Panc1 (cell line): ENCODE data around the gene RIOK1.

Experiments
- TF ChIP-seq, protein P1 (sequence below), 2 experiments: IDR thresholded peaks; 2 replicates each; pipeline ENCODE4 v1.6.1; 2011 to 2012; ENCODE audit warnings: low read depth in 2 of 2, control low read depth in 1 of 2, low read length in 1 of 2, mild to moderate bottlenecking in 1 of 2, moderate library complexity in 1 of 2; ENCODE audit not compliant: insufficient read depth in 1 of 2
- TF ChIP-seq, protein P2 (sequence below): fragments of 450-650 bp; IDR thresholded peaks from 2 replicates; pipeline ENCODE4 v1.5.1; 2017; ENCODE audit warnings: mild to moderate bottlenecking

GRCh38 chr6:7451326-7451725 lies 61.7 kb downstream of the RIOK1 start:
- TF ChIP-seq, protein P1, sequence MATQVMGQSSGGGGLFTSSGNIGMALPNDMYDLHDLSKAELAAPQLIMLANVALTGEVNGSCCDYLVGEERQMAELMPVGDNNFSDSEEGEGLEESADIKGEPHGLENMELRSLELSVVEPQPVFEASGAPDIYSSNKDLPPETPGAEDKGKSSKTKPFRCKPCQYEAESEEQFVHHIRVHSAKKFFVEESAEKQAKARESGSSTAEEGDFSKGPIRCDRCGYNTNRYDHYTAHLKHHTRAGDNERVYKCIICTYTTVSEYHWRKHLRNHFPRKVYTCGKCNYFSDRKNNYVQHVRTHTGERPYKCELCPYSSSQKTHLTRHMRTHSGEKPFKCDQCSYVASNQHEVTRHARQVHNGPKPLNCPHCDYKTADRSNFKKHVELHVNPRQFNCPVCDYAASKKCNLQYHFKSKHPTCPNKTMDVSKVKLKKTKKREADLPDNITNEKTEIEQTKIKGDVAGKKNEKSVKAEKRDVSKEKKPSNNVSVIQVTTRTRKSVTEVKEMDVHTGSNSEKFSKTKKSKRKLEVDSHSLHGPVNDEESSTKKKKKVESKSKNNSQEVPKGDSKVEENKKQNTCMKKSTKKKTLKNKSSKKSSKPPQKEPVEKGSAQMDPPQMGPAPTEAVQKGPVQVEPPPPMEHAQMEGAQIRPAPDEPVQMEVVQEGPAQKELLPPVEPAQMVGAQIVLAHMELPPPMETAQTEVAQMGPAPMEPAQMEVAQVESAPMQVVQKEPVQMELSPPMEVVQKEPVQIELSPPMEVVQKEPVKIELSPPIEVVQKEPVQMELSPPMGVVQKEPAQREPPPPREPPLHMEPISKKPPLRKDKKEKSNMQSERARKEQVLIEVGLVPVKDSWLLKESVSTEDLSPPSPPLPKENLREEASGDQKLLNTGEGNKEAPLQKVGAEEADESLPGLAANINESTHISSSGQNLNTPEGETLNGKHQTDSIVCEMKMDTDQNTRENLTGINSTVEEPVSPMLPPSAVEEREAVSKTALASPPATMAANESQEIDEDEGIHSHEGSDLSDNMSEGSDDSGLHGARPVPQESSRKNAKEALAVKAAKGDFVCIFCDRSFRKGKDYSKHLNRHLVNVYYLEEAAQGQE (IDR thresholded peaks at IDR 0.05; ENCODE audit: insufficient read depth in 1 of 2, low read depth in 2 of 2, low read length in 1 of 2): no peak
- TF ChIP-seq, protein P2, sequence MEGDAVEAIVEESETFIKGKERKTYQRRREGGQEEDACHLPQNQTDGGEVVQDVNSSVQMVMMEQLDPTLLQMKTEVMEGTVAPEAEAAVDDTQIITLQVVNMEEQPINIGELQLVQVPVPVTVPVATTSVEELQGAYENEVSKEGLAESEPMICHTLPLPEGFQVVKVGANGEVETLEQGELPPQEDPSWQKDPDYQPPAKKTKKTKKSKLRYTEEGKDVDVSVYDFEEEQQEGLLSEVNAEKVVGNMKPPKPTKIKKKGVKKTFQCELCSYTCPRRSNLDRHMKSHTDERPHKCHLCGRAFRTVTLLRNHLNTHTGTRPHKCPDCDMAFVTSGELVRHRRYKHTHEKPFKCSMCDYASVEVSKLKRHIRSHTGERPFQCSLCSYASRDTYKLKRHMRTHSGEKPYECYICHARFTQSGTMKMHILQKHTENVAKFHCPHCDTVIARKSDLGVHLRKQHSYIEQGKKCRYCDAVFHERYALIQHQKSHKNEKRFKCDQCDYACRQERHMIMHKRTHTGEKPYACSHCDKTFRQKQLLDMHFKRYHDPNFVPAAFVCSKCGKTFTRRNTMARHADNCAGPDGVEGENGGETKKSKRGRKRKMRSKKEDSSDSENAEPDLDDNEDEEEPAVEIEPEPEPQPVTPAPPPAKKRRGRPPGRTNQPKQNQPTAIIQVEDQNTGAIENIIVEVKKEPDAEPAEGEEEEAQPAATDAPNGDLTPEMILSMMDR: no peak
